ENCODE results near the gene OTUD5.

GRCh38 chrX:48989483-48989882 lies 32.1 kb upstream of the OTUD5 start:
- no peak for TF ChIP-seq SETDB1 (IDR thresholded peaks at IDR 0.05; ENCODE audit: insufficient read length, low read length)
- TF ChIP-seq, protein P1, sequence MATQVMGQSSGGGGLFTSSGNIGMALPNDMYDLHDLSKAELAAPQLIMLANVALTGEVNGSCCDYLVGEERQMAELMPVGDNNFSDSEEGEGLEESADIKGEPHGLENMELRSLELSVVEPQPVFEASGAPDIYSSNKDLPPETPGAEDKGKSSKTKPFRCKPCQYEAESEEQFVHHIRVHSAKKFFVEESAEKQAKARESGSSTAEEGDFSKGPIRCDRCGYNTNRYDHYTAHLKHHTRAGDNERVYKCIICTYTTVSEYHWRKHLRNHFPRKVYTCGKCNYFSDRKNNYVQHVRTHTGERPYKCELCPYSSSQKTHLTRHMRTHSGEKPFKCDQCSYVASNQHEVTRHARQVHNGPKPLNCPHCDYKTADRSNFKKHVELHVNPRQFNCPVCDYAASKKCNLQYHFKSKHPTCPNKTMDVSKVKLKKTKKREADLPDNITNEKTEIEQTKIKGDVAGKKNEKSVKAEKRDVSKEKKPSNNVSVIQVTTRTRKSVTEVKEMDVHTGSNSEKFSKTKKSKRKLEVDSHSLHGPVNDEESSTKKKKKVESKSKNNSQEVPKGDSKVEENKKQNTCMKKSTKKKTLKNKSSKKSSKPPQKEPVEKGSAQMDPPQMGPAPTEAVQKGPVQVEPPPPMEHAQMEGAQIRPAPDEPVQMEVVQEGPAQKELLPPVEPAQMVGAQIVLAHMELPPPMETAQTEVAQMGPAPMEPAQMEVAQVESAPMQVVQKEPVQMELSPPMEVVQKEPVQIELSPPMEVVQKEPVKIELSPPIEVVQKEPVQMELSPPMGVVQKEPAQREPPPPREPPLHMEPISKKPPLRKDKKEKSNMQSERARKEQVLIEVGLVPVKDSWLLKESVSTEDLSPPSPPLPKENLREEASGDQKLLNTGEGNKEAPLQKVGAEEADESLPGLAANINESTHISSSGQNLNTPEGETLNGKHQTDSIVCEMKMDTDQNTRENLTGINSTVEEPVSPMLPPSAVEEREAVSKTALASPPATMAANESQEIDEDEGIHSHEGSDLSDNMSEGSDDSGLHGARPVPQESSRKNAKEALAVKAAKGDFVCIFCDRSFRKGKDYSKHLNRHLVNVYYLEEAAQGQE (tag by site-specific recombination; IDR thresholded peaks at IDR 0.05), result no peak
- no peak for TF ChIP-seq ZNF423 (tag by site-specific recombination; IDR thresholded peaks at IDR 0.05)
